ENCODE data around the gene OSBP2. TPM values are rescaled to one million over a fixed set of nuclear protein-coding genes. Genes with fewer than 3 reads are reported as not detected.

OSBP2 gene
- total RNA-seq, 2 donors from 2014 or later, result 4.0 to 16.8 TPM

GRCh38 chr22:30926706-30927105 is 232.0 kb downstream of the OSBP2 start:
- Histone ChIP-seq H3K27me3 (no peaks in the 10 kb centered on the region), H3K9me3 (no peaks in the 10 kb centered on the region), H3K36me3 (peaks cover 51% of the 10 kb centered on the region), H3K4me1 (no peaks in the 10 kb centered on the region), H3K27ac (no peak overlapping the region), H3K4me3 (no peak overlapping the region)
- no peak for TF ChIP-seq CTCF (IDR thresholded peaks at IDR 0.05)
- DNase-seq (ENCODE audit: low spot score), result no peak

GRCh38 chr22:30927806-30928205 is 233.1 kb downstream of the OSBP2 start:
- Histone ChIP-seq H3K4me3 (no peak overlapping the region), H3K27me3 (no peaks in the 10 kb centered on the region), H3K9me3 (no peaks in the 10 kb centered on the region), H3K36me3 (peaks cover 62% of the 10 kb centered on the region), H3K27ac (no peak overlapping the region), H3K4me1 (no peaks in the 10 kb centered on the region)
- TF ChIP-seq CTCF (IDR thresholded peaks at IDR 0.05), result no peak
- no peak for DNase-seq (ENCODE audit: low spot score)

GRCh38 chr22:30928401-30928800 is 233.7 kb downstream of the OSBP2 start:
- TF ChIP-seq CTCF (IDR thresholded peaks at IDR 0.05), result no peak
- DNase-seq (ENCODE audit: low spot score), result no peak
- Histone ChIP-seq H3K27me3 (no peaks in the 10 kb centered on the region), H3K9me3 (no peaks in the 10 kb centered on the region), H3K4me3 (no peak overlapping the region), H3K27ac (no peak overlapping the region), H3K4me1 (no peaks in the 10 kb centered on the region), H3K36me3 (peaks cover 68% of the 10 kb centered on the region)

- Histone ChIP-seq H3K27ac (no peak overlapping the region), H3K4me3 (no peak overlapping the region), H3K4me1 (no peaks in the 10 kb centered on the region), H3K27me3 (no peaks in the 10 kb centered on the region), H3K36me3 (peaks cover 86% of the 10 kb centered on the region), H3K9me3 (no peaks in the 10 kb centered on the region)
- no peak for DNase-seq (ENCODE audit: low spot score)
- TF ChIP-seq CTCF (IDR thresholded peaks at IDR 0.05), result no peak
These were observed 235.6 kb downstream of the OSBP2 start for GRCh38 chr22:30930228-30930627.

GRCh38 chr22:30931541-30932300 is 237.0 kb downstream of the OSBP2 start:
- Histone ChIP-seq H3K27me3 (no peaks in the 10 kb centered on the region), H3K4me3 (no peak overlapping the region), H3K36me3 (peaks cover 98% of the 10 kb centered on the region), H3K9me3 (no peaks in the 10 kb centered on the region), H3K27ac (no peak overlapping the region), H3K4me1 (no peaks in the 10 kb centered on the region)
- TF ChIP-seq CTCF (IDR thresholded peaks at IDR 0.05), result no peak
- DNase-seq (ENCODE audit: low spot score), result no peak

- Histone ChIP-seq H3K4me3 (no peak overlapping the region), H3K4me1 (no peaks in the 10 kb centered on the region), H3K36me3 (peaks cover 98% of the 10 kb centered on the region), H3K9me3 (no peaks in the 10 kb centered on the region), H3K27ac (no peak overlapping the region), H3K27me3 (no peaks in the 10 kb centered on the region)
- no peak for DNase-seq (ENCODE audit: low spot score)
- no peak for TF ChIP-seq CTCF (IDR thresholded peaks at IDR 0.05)
These were observed 238.0 kb downstream of the OSBP2 start for GRCh38 chr22:30932661-30933060.

All from right atrium auricular region (tissue), 2 donors.